PC-9 (cell line): ENCODE results near the gene PGA5.

Source experiments
- EZH2 ChIP-seq: fragments of 200-600 bp; sonication (generic); IDR thresholded peaks from 2 replicates; pipeline ENCODE4 v1.8.0; 2017; ENCODE audit warnings: antibody characterized with exemption, low read depth
- TF ChIP-seq, protein P1 (sequence below): fragments of 200-600 bp; sonication (generic); conservative IDR thresholded peaks from 2 replicates; pipeline ENCODE4 v1.6.1; 2017; ENCODE audit warnings: mixed run types, antibody characterized with exemption, mild to moderate bottlenecking, moderate library complexity

DNA sequence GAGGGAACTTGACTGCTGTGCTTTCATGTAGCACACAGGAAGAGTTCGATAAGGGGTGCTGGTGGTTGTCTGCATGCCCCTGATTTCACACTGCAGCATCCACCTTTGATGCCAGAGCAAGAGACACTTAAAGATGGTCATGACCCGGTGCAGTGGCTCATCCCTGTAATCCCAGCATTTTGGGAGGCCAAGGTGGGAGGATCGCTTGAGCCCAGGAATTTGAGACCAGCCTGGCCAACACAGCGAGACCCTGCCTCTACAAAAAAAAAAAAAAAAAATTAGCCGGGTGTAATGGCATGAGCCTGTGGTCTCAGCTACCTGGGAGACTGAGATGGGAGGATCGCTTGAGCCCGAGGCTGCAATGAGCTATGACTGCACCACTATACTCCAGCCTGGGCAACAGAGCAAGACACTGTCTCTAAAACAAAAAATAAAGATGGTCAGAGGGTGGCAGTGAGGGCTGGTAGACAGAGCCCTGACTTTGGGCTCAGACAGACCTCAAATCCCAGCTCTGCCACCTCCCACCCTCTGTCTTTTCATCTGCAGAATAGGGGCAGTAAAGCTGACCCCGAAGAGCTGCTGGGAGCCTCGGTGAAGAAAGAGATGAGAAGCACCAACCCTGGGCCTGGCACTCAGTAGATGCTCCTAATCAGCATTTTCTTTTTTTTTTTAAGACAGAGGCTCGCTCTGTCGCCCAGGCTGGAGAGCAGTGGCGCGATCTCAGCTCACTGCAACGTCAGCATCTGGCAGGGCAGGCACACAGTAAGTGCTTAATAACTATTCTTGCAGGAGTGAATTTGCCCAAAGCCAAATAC, 36.4 kb downstream of the PGA5 start:
- TF ChIP-seq, protein P1, sequence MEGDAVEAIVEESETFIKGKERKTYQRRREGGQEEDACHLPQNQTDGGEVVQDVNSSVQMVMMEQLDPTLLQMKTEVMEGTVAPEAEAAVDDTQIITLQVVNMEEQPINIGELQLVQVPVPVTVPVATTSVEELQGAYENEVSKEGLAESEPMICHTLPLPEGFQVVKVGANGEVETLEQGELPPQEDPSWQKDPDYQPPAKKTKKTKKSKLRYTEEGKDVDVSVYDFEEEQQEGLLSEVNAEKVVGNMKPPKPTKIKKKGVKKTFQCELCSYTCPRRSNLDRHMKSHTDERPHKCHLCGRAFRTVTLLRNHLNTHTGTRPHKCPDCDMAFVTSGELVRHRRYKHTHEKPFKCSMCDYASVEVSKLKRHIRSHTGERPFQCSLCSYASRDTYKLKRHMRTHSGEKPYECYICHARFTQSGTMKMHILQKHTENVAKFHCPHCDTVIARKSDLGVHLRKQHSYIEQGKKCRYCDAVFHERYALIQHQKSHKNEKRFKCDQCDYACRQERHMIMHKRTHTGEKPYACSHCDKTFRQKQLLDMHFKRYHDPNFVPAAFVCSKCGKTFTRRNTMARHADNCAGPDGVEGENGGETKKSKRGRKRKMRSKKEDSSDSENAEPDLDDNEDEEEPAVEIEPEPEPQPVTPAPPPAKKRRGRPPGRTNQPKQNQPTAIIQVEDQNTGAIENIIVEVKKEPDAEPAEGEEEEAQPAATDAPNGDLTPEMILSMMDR: no peak
- no peak for TF ChIP-seq EZH2
